Suppressor macrophage (primary cell): Measurements from ENCODE around the gene CNIH1.
"Not testable (repeated sequence)": the region's sequence is repeated elsewhere in the genome, so short reads cannot be mapped to it uniquely, and the experiment has no call there.

ENCODE experiments used
- DNase-seq, 4 experiments: peaks; one replicate each; pipeline ENCODE4 v3.0.0-alpha.2; 2020 to 2022

Gene CNIH1

GRCh38 chr14:54467280-54467679, 26.1 kb upstream of the CNIH1 start:
- DNase-seq: no peak

DNA sequence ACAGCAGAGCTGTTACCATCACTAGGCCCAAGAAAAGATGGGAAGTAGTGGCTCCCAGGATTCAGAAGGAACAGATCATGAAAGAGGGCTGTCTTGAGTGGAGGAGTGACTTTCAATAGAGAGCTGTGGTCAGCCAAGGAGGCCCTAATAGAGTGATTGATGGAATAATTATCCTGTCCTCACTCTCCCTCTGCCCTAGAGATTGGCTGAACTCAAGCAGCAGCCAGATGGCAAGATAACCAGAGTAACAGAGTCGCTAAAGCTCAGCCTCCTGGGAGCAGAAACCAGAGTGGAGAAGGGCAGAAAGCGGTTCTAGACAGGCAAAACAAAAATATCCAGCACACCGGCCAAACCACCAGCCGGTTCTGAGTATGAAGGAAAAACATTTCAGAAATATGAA, 24.5 kb upstream of the CNIH1 start:
- no peak for DNase-seq

DNA sequence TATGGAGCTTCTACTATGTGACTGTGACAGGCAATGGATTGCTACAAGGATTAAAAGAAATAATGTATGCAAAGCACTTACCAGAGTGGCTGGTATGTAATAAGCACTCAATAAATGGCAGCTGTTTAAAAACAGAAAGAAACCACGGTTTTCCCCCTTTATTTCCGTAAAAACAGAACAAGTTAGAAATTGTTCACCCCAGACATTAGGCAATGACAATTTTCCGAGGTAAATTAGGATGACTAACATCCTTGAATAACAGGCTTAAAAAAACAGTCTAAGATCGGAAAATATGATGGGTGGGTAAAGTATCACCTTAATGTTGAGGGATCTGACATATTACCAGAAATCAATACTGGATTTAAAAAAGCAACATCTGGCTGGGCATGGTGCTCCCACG, 20.9 kb upstream of the CNIH1 start:
- no peak for DNase-seq

GRCh38 chr14:54459106-54459505, 17.9 kb upstream of the CNIH1 start:
- no peak for DNase-seq

GRCh38 chr14:54458536-54458935, 17.4 kb upstream of the CNIH1 start:
- DNase-seq: not testable (repeated sequence)

DNA sequence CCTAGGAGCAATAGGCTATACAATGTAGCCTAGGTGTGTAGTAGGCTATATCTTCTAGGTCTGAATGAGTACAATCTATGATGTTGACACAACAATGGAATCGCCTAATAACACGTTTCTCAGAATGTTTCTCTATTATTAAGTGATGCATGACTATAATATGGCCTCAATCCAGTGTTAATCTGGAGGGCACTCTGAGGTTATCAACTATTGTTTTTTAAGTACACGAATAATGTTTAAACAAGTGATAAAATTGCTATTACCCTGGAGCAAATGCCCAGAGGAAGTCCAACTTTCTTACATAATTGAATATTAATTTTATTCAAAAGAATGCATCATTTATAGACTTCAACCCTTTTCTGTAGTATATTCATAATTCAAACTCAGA, 16.4 kb upstream of the CNIH1 start:
- no peak for DNase-seq

GRCh38 chr14:54456820-54457608, 15.8 kb upstream of the CNIH1 start:
- peak in 1 of 4 experiments; percentile 31 for DNase-seq

GRCh38 chr14:54455363-54455762, 14.2 kb upstream of the CNIH1 start:
- no peak for DNase-seq

DNA sequence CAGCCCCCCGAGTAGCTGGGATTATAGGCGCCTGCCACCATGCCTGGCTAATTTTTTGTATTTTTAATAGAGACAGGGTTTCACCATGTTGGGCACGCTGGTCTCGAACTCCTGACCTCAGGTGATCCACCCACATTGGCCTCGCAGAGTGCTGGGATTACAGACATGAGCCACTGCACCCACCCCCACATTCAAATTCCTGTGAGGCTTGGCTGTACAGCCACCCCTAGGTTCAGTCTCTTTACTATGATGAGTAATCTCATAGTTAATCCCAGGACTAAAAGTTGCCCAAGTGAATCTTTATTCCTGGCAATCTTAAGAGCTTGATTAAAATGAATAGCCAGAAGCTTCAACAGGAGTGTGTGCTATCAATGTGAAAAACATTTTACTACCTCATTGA, 12.8 kb upstream of the CNIH1 start:
- DNase-seq: not testable (repeated sequence)

- no peak for DNase-seq
Measured at GRCh38 chr14:54453252-54453651, 12.1 kb upstream of the CNIH1 start.

DNA sequence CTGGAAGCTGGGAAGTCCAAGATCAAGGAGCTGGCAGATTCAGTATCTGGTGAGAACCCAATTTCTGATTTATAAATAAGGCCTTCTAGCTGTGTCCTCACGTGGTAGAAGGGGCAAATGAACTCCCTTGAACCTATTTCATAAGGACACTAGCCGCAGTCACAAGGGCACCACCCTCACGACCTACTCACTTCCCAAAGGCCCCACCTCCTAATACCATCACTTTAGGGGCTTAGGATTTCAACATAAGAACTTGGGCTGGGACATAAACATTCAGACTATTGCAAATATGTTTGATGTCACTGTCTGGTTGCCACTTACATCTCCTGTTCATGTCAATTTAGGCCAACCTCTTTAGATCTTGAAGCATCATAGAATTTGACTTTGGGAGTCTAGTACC, 10.8 kb upstream of the CNIH1 start:
- DNase-seq: peak; percentile 62 to 84 (median 67)

DNA sequence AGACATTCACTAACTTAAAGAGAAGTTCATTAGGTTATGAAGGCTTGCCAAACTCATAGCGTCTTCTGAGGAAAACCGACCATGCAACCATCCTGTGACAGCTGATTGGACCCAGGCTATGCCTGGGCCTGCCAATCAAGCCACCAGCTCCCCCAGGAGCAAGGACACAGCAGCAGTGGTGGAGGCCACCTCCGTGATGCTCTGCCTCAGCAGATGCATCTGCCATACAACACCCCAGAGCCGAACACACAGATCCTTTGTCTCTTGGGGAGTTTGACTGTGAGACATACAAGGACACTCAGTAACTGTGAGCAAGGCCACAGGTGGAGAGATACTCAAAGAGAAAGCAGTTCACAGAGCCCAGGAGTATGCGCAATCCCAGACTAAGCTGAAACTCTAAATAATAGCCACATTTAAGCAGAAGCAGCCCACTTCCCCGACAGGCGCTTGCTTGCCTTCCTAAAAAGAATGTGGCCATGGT, 10.0 kb upstream of the CNIH1 start:
- peak; percentile 23 to 42 (median 35) for DNase-seq

DNA sequence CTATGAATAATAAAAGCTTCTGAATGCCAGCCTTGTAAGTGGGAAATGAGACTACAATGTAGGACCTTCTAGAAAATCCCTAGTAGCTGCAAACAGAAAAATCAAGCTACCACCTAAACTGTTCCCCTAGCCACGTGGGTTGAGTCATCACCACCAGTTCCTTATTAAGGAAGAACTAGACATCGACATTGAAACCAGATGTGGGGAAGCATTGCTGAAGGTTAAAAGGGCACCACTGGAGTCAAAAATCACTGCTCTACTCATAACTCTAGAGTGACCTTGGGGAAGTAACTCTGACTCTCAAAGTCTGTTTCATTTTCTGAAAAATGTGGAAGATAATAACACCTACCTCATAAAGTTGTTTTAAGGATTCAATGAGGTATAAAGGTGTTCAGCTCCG, 9.4 kb upstream of the CNIH1 start:
- peak; percentile 87 to 96 (median 92) for DNase-seq

DNA sequence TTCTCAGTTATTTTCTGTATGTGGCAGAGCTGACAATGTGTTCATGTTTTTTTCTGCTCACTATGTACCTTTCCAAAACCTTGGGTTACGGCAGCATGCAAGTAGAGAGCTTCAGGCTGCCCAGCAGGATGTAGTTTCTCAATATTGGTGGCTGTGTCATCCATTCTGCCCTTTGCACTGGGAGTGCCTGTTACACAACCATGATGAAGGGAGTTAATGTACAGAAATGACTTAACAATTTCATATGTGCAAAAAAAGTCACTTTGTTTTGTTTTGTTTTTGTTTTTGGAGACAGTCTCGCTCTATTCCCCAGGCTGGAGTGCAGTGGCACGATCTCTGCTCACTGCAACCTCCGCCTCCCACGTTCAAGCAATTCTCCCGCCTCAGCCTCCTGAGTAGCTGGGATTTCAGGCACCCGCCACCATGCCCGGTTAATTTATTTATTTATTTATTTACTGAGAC, 6.1 kb upstream of the CNIH1 start:
- peak; percentile 81 to 96 (median 89) for DNase-seq

DNA sequence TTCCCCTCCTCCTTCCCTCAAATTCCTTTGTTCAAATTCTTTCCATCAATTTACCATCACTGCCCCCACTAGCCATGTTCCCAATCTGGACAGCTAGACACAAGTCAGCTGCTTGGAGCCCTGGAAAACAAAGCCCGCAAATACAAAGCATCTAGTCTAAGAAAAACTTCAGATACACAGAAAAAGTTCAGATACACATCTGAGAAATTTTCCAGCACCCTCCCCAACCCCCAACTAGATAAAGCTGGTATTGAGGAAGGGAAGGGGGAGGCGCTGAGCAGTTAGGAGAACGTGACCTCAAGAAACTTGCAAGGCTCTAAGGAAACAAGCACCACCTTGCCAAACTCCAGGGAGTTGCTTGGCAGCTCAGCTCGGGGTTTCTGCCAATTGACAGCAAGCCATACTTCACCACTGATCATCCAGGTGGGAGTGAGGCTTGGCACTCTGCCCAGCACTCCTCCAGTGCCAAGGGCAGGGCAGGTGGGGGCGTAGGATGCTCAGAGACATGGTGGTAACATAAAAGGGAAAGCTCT, 5.1 kb upstream of the CNIH1 start:
- DNase-seq: peak; percentile 9 to 46 (median 26)

DNA sequence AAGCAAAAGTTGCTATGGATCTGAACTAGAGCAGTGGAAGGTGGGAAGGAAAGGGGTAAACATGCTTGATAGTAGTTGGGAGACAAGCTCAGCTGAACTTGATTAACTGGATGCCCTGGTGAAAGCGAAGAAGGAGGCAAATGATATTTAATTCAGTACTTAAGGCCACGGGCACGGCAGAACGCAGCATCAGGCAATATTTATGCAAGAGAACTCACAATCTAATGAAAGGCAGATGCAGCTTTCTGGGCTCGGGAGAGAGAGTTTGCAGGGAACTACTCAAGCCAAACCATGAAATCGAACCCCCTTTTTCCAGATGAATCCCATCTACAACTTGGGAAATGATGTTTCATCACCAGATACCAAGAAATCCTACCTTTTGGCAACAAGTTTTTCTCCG, 3.5 kb upstream of the CNIH1 start:
- no peak for DNase-seq

- DNase-seq: no peak
Measured at GRCh38 chr14:54443981-54444380, 2.8 kb upstream of the CNIH1 start.

- DNase-seq: not testable (repeated sequence)
Measured at GRCh38 chr14:54442961-54443360, 1.8 kb upstream of the CNIH1 start.

- DNase-seq: no peak
Measured at GRCh38 chr14:54440476-54440872, 700 bp downstream of the CNIH1 start.

DNA sequence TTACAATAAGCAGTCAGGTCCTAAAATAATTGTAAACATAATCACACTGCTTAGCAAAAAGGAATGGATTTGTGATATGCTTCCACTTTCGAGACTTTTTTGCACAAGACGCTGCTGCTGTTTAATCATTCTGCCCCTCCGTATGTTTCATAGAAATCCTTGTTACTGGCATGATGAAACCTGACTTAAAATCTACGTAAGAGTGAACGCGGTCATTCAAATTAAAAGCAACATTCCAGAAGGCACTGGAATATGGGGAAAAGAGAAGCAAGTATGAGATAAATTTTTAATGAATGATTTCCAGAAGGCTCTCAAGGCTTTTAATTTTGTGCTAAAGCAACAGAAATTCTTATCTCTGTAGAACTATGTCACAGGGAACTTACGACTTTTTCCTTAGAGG, 1.1 kb downstream of the CNIH1 start:
- no peak for DNase-seq

DNA sequence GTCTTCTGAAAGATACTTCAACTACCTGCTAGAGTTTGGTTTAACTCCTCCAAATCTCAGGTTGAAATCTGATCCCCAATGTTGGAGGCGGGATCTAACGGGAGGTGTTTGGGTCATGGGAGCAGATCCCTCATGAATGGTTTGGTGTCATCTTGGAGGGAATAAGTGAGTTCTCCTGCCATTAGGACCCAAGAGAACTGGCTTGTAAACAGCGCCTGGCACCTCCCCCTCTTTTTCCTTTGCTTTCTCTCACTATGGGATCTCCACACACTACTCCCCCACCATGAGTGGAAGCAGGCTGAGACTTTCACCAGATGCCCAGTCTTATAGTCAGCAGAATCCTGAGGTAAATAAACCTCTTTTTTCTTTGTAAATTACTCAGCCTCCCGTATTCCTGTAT, 2.5 kb downstream of the CNIH1 start:
- no peak for DNase-seq

DNA sequence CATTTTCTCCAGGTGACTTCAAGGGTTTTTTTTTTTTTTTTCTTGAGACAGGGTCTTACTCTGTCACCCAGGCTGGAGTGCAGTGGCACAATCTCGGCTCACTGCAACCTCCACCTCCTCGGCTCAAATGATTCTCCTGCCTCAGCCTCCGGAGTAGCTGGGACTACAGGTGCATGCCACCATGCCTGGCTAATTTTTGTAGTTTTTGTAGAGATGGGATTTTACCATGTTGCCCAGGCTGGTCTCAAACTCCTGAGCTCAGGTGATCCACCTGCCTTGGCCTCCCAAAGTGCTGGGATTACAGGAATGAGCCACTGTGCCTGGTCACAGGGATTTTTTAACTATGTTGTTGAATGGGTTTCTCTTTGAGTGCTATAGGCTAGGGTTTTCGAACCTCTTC, 3.2 kb downstream of the CNIH1 start:
- DNase-seq: not testable (repeated sequence)

GRCh38 chr14:54435500-54435981, 5.6 kb downstream of the CNIH1 start:
- no peak for DNase-seq

- no peak for DNase-seq
Measured at GRCh38 chr14:54428527-54428926, 12.6 kb downstream of the CNIH1 start.
